IPS-20b (cell line): Measurements from ENCODE around the gene FBXL20.
"Not testable (repeated sequence)": the region's sequence is repeated elsewhere in the genome, so short reads cannot be mapped to it uniquely, and the experiment has no call there.

Experiments
- H3K27ac ChIP-seq: one replicate; pipeline ENCODE4 v1.5.1; 2013; ENCODE audit warnings: low read length
- H3K27me3 ChIP-seq: 2 replicates; pipeline ENCODE4 v1.6.1; 2013; ENCODE audit warnings: mild to moderate bottlenecking, low read length, inconsistent platforms; ENCODE audit not compliant: insufficient read depth
- H3K36me3 ChIP-seq: 2 replicates; pipeline ENCODE4 v1.6.1; 2013; ENCODE audit warnings: low read depth, mild to moderate bottlenecking, inconsistent platforms, low read length, moderate library complexity; ENCODE audit not compliant: insufficient read depth
- H3K4me1 ChIP-seq: 2 replicates; pipeline ENCODE4 v1.6.1; 2013; ENCODE audit warnings: mild to moderate bottlenecking, control low read depth, inconsistent platforms, low read length, moderate library complexity; ENCODE audit not compliant: insufficient read depth
- H3K4me3 ChIP-seq: 2 replicates; pipeline ENCODE4 v1.5.1; 2013; ENCODE audit warnings: mild to moderate bottlenecking, low read length, inconsistent platforms
- H3K9ac ChIP-seq: 2 replicates; pipeline ENCODE4 v1.6.1; 2013; ENCODE audit warnings: low read depth, mild to moderate bottlenecking, inconsistent platforms, low read length, moderate library complexity
- H3K9me3 ChIP-seq: 2 replicates; pipeline ENCODE4 v1.6.1; 2013; ENCODE audit warnings: mild to moderate bottlenecking, low read depth, low read length, inconsistent platforms; ENCODE audit not compliant: insufficient read depth

Gene FBXL20

GRCh38 chr17:39367805-39368204 is 33.6 kb downstream of the FBXL20 start:
- H3K27me3 ChIP-seq, H3K36me3 ChIP-seq, H3K4me1 ChIP-seq, H3K27ac ChIP-seq, H3K4me3 ChIP-seq, H3K9ac ChIP-seq, H3K9me3 ChIP-seq: not testable (repeated sequence)

GRCh38 chr17:39365872-39366271 is 35.6 kb downstream of the FBXL20 start:
- no peaks in the 10 kb centered on the region for H3K27me3 ChIP-seq
- H3K9me3 ChIP-seq: no peaks in the 10 kb centered on the region
- no peaks in the 10 kb centered on the region for H3K36me3 ChIP-seq
- H3K9ac ChIP-seq: no peak overlapping the region
- H3K4me1 ChIP-seq: no peaks in the 10 kb centered on the region
- H3K4me3 ChIP-seq: no peak overlapping the region
- no peak overlapping the region for H3K27ac ChIP-seq

GRCh38 chr17:39365242-39365641 is 36.2 kb downstream of the FBXL20 start:
- Histone ChIP-seq H3K9ac (no peak overlapping the region), H3K4me1 (no peaks in the 10 kb centered on the region), H3K27me3 (no peaks in the 10 kb centered on the region), H3K36me3 (no peaks in the 10 kb centered on the region), H3K4me3 (no peak overlapping the region), H3K9me3 (no peaks in the 10 kb centered on the region), H3K27ac (no peak overlapping the region)

GRCh38 chr17:39364236-39365025 is 37.0 kb downstream of the FBXL20 start:
- H3K27ac ChIP-seq: no peak overlapping the region

GRCh38 chr17:39361064-39361463 is 40.4 kb downstream of the FBXL20 start:
- no peak overlapping the region for H3K27ac ChIP-seq
- H3K9me3 ChIP-seq: no peaks in the 10 kb centered on the region
- H3K9ac ChIP-seq: no peak overlapping the region
- H3K4me1 ChIP-seq: no peaks in the 10 kb centered on the region
- no peaks in the 10 kb centered on the region for H3K27me3 ChIP-seq
- no peak overlapping the region for H3K4me3 ChIP-seq
- no peaks in the 10 kb centered on the region for H3K36me3 ChIP-seq

More at GRCh38 chr17:39364236-39365025, 37.0 kb downstream of the FBXL20 start:
- Histone ChIP-seq H3K36me3 (no peaks in the 10 kb centered on the region), H3K4me3 (no peak overlapping the region), H3K4me1 (no peaks in the 10 kb centered on the region), H3K9me3 (no peaks in the 10 kb centered on the region), H3K9ac (no peak overlapping the region), H3K27me3 (no peaks in the 10 kb centered on the region)

GRCh38 chr17:39360537-39360936 is 40.9 kb downstream of the FBXL20 start:
- Histone ChIP-seq H3K27ac (no peak overlapping the region), H3K9me3 (no peaks in the 10 kb centered on the region), H3K4me3 (no peak overlapping the region), H3K27me3 (no peaks in the 10 kb centered on the region), H3K4me1 (no peaks in the 10 kb centered on the region), H3K9ac (no peak overlapping the region), H3K36me3 (no peaks in the 10 kb centered on the region)

GRCh38 chr17:39359994-39360393 is 41.4 kb downstream of the FBXL20 start:
- Histone ChIP-seq H3K9me3 (no peaks in the 10 kb centered on the region), H3K36me3 (no peaks in the 10 kb centered on the region), H3K4me1 (no peaks in the 10 kb centered on the region), H3K27ac (no peak overlapping the region), H3K27me3 (no peaks in the 10 kb centered on the region), H3K9ac (no peak overlapping the region), H3K4me3 (no peak overlapping the region)

- Histone ChIP-seq H3K27me3 (no peaks in the 10 kb centered on the region), H3K4me1 (no peaks in the 10 kb centered on the region), H3K27ac (no peak overlapping the region), H3K36me3 (no peaks in the 10 kb centered on the region), H3K9ac (no peak overlapping the region), H3K9me3 (no peaks in the 10 kb centered on the region), H3K4me3 (no peak overlapping the region)
Observed at GRCh38 chr17:39357986-39358385, 43.4 kb downstream of the FBXL20 start.

- Histone ChIP-seq H3K4me1 (no peaks in the 10 kb centered on the region), H3K36me3 (no peaks in the 10 kb centered on the region), H3K9ac (no peak overlapping the region), H3K9me3 (no peaks in the 10 kb centered on the region), H3K27ac (no peak overlapping the region), H3K27me3 (no peaks in the 10 kb centered on the region), H3K4me3 (no peak overlapping the region)
Observed at GRCh38 chr17:39357488-39357887, 43.9 kb downstream of the FBXL20 start.

- H3K27ac ChIP-seq: no peak overlapping the region
- H3K4me3 ChIP-seq: no peak overlapping the region
Observed at GRCh38 chr17:39352986-39353385, 48.4 kb downstream of the FBXL20 start.

GRCh38 chr17:39352511-39352910 is 48.9 kb downstream of the FBXL20 start:
- H3K27ac ChIP-seq: no peak overlapping the region
- no peak overlapping the region for H3K9ac ChIP-seq
- no peak overlapping the region for H3K4me3 ChIP-seq
- no peaks in the 10 kb centered on the region for H3K36me3 ChIP-seq
- no peaks in the 10 kb centered on the region for H3K9me3 ChIP-seq
- H3K4me1 ChIP-seq: no peaks in the 10 kb centered on the region
- no peaks in the 10 kb centered on the region for H3K27me3 ChIP-seq

More at GRCh38 chr17:39352986-39353385, 48.4 kb downstream of the FBXL20 start:
- H3K4me1 ChIP-seq: no peaks in the 10 kb centered on the region
- H3K9ac ChIP-seq: no peak overlapping the region
- H3K36me3 ChIP-seq: no peaks in the 10 kb centered on the region
- no peaks in the 10 kb centered on the region for H3K27me3 ChIP-seq
- H3K9me3 ChIP-seq: no peaks in the 10 kb centered on the region

- no peaks in the 10 kb centered on the region for H3K36me3 ChIP-seq
- no peaks in the 10 kb centered on the region for H3K27me3 ChIP-seq
Observed at GRCh38 chr17:39351508-39351907, 49.9 kb downstream of the FBXL20 start.

More at GRCh38 chr17:39351508-39351907, 49.9 kb downstream of the FBXL20 start:
- Histone ChIP-seq H3K4me1 (no peaks in the 10 kb centered on the region), H3K9ac (no peak overlapping the region), H3K4me3 (no peak overlapping the region), H3K27ac (no peak overlapping the region), H3K9me3 (no peaks in the 10 kb centered on the region)
